ENCODE data around the gene INTS3. TPM values are rescaled to one million over a fixed set of nuclear protein-coding genes. Genes with fewer than 3 reads are reported as not detected.

The INTS3 gene
- total RNA-seq, 1 experiment from 2014 or later = 66.8 TPM

DNA sequence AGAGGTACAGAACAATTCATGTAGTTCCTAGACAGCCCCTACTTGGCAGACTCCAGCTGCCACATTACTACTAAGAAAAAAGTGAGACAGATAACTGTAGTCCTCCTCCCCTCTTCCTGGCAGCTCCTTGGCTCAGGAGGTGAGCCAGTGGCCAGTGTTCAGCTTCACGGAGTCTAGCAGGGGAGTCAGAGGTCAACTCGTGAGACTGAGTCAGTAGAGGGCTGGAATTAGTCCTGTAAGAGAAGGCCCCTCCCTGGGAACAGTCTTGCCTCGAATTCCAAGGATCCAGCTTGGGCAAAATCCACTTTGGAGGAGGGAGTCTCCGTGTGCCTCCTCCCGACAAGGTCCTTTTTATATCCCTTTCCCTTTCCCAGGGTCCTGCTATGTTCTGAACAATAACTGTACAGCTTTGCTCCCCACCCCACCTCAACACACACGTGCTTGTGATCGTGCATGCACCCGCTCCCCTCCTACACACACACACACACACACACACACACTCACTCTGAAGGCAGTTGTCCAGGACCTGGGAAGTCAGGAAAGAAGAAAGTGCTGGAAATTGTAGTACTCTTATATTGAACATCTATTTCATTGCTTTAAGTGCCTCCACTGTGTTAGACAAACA, 24.8 kb downstream of the INTS3 start (continued):
- TF ChIP-seq, protein P1, sequence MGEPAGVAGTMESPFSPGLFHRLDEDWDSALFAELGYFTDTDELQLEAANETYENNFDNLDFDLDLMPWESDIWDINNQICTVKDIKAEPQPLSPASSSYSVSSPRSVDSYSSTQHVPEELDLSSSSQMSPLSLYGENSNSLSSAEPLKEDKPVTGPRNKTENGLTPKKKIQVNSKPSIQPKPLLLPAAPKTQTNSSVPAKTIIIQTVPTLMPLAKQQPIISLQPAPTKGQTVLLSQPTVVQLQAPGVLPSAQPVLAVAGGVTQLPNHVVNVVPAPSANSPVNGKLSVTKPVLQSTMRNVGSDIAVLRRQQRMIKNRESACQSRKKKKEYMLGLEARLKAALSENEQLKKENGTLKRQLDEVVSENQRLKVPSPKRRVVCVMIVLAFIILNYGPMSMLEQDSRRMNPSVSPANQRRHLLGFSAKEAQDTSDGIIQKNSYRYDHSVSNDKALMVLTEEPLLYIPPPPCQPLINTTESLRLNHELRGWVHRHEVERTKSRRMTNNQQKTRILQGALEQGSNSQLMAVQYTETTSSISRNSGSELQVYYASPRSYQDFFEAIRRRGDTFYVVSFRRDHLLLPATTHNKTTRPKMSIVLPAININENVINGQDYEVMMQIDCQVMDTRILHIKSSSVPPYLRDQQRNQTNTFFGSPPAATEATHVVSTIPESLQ (CRISPR knock-in tag; IDR thresholded peaks at IDR 0.05) = no peak
- TF ChIP-seq MXD4 (CRISPR knock-in tag; IDR thresholded peaks at IDR 0.05; ENCODE audit: borderline replicate concordance) = no peak
- TF ChIP-seq, protein P2, sequence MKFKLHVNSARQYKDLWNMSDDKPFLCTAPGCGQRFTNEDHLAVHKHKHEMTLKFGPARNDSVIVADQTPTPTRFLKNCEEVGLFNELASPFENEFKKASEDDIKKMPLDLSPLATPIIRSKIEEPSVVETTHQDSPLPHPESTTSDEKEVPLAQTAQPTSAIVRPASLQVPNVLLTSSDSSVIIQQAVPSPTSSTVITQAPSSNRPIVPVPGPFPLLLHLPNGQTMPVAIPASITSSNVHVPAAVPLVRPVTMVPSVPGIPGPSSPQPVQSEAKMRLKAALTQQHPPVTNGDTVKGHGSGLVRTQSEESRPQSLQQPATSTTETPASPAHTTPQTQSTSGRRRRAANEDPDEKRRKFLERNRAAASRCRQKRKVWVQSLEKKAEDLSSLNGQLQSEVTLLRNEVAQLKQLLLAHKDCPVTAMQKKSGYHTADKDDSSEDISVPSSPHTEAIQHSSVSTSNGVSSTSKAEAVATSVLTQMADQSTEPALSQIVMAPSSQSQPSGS (CRISPR knock-in tag; IDR thresholded peaks at IDR 0.05; ENCODE audit: borderline replicate concordance, low read depth) = no peak
- TF ChIP-seq, protein P3, sequence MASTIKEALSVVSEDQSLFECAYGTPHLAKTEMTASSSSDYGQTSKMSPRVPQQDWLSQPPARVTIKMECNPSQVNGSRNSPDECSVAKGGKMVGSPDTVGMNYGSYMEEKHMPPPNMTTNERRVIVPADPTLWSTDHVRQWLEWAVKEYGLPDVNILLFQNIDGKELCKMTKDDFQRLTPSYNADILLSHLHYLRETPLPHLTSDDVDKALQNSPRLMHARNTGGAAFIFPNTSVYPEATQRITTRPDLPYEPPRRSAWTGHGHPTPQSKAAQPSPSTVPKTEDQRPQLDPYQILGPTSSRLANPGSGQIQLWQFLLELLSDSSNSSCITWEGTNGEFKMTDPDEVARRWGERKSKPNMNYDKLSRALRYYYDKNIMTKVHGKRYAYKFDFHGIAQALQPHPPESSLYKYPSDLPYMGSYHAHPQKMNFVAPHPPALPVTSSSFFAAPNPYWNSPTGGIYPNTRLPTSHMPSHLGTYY (CRISPR knock-in tag; IDR thresholded peaks at IDR 0.05) = no peak
- TF ChIP-seq CREM (CRISPR knock-in tag; IDR thresholded peaks at IDR 0.05) = no peak

DNA sequence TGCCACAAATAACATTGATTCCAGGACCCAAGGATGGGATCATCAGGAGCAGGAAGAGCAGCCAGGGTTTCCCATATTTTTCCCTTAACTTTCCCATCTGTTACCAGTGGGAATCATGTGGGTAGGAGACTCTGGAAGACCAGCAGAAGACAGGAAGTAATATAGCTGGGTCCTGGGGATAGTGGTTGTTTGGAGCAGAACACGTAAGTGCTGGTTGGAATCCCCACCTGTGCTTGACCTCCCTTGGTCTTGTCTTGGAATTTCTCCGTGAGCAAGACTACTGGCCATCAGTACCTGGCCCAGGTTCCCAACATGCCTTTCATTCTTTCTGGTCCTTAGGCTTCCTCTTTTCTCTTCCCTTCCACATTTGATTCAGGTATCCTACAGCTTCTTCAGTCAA, 26.4 kb downstream of the INTS3 start:
- DNase-seq (ENCODE audit: low spot score) (no peak), ATAC-seq (no peak)
- CTCF ChIA-PET = interaction anchor here (1.4 kb wide), 1 partner anchor 74 kb away, joined by 6 read pairs; no protein-coding TSS in a partner anchor
- no peaks in the 10 kb centered on the region for H3K27me3 Mint-ChIP-seq (ENCODE audit: low read depth)
- peaks cover 11% of the 10 kb centered on the region for H3K4me1 Mint-ChIP-seq
- H3K27ac Mint-ChIP-seq = no peak overlapping the region
- no peak overlapping the region for H3K4me3 Mint-ChIP-seq
- TF ChIP-seq TP53 (CRISPR knock-in tag; IDR thresholded peaks at IDR 0.05) = no peak
- TF ChIP-seq, protein P4, sequence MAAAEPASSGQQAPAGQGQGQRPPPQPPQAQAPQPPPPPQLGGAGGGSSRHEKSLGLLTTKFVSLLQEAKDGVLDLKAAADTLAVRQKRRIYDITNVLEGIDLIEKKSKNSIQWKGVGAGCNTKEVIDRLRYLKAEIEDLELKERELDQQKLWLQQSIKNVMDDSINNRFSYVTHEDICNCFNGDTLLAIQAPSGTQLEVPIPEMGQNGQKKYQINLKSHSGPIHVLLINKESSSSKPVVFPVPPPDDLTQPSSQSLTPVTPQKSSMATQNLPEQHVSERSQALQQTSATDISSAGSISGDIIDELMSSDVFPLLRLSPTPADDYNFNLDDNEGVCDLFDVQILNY (CRISPR knock-in tag; IDR thresholded peaks at IDR 0.05) = no peak
- TF ChIP-seq, protein P5, sequence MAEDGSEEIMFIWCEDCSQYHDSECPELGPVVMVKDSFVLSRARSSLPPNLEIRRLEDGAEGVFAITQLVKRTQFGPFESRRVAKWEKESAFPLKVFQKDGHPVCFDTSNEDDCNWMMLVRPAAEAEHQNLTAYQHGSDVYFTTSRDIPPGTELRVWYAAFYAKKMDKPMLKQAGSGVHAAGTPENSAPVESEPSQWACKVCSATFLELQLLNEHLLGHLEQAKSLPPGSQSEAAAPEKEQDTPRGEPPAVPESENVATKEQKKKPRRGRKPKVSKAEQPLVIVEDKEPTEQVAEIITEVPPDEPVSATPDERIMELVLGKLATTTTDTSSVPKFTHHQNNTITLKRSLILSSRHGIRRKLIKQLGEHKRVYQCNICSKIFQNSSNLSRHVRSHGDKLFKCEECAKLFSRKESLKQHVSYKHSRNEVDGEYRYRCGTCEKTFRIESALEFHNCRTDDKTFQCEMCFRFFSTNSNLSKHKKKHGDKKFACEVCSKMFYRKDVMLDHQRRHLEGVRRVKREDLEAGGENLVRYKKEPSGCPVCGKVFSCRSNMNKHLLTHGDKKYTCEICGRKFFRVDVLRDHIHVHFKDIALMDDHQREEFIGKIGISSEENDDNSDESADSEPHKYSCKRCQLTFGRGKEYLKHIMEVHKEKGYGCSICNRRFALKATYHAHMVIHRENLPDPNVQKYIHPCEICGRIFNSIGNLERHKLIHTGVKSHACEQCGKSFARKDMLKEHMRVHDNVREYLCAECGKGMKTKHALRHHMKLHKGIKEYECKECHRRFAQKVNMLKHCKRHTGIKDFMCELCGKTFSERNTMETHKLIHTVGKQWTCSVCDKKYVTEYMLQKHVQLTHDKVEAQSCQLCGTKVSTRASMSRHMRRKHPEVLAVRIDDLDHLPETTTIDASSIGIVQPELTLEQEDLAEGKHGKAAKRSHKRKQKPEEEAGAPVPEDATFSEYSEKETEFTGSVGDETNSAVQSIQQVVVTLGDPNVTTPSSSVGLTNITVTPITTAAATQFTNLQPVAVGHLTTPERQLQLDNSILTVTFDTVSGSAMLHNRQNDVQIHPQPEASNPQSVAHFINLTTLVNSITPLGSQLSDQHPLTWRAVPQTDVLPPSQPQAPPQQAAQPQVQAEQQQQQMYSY (CRISPR knock-in tag; IDR thresholded peaks at IDR 0.05) = no peak
- POLR2A ChIA-PET = no interaction called here
- H3K36me3 Mint-ChIP-seq = peaks cover 82% of the 10 kb centered on the region
- no peaks in the 10 kb centered on the region for H3K9me3 Mint-ChIP-seq

DNA sequence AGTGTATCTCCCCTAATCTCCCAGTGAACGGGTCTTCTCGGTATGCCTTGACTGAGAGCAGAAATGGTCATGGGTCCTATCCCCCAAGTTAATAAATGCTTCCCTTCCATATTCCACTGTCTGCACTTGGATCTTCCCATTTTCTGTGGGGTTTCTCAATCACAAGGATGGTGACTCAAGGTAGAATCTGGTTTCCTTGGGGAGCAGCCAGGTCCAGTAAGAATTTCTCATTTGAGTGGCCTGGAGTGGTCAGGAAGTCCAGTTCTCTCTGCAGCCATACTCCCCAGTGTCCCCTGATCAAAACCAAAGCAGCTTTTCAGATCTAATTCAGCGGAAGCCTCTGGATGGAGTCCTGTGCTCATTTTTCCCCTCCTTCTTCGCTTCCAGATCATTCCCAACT, 32.6 kb downstream of the INTS3 start:
- Mint-ChIP-seq H3K4me3 (no peak overlapping the region), H3K36me3 (peaks cover 83% of the 10 kb centered on the region)
- POLR2A ChIA-PET = interaction anchor here (1.1 kb wide), 1 partner anchor 15 kb away, joined by 3 read pairs; no protein-coding TSS in a partner anchor
- no peak for TF ChIP-seq ESRRA (CRISPR knock-in tag; IDR thresholded peaks at IDR 0.05; ENCODE audit: borderline replicate concordance)
- TF ChIP-seq PRRX2 (CRISPR knock-in tag; IDR thresholded peaks at IDR 0.05) = no peak
- TF ChIP-seq SMAD3 (CRISPR knock-in tag; IDR thresholded peaks at IDR 0.05; ENCODE audit: borderline replicate concordance) = no peak
- TF ChIP-seq, protein P6, sequence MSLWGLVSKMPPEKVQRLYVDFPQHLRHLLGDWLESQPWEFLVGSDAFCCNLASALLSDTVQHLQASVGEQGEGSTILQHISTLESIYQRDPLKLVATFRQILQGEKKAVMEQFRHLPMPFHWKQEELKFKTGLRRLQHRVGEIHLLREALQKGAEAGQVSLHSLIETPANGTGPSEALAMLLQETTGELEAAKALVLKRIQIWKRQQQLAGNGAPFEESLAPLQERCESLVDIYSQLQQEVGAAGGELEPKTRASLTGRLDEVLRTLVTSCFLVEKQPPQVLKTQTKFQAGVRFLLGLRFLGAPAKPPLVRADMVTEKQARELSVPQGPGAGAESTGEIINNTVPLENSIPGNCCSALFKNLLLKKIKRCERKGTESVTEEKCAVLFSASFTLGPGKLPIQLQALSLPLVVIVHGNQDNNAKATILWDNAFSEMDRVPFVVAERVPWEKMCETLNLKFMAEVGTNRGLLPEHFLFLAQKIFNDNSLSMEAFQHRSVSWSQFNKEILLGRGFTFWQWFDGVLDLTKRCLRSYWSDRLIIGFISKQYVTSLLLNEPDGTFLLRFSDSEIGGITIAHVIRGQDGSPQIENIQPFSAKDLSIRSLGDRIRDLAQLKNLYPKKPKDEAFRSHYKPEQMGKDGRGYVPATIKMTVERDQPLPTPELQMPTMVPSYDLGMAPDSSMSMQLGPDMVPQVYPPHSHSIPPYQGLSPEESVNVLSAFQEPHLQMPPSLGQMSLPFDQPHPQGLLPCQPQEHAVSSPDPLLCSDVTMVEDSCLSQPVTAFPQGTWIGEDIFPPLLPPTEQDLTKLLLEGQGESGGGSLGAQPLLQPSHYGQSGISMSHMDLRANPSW (CRISPR knock-in tag; conservative IDR thresholded peaks at IDR 0.05; ENCODE audit: low read depth) = no peak
- no peak for TF ChIP-seq KAT7 (CRISPR knock-in tag; IDR thresholded peaks at IDR 0.05; ENCODE audit: borderline replicate concordance)
- TF ChIP-seq, protein P3 (CRISPR knock-in tag; IDR thresholded peaks at IDR 0.05) = no peak
- TF ChIP-seq, protein P7, sequence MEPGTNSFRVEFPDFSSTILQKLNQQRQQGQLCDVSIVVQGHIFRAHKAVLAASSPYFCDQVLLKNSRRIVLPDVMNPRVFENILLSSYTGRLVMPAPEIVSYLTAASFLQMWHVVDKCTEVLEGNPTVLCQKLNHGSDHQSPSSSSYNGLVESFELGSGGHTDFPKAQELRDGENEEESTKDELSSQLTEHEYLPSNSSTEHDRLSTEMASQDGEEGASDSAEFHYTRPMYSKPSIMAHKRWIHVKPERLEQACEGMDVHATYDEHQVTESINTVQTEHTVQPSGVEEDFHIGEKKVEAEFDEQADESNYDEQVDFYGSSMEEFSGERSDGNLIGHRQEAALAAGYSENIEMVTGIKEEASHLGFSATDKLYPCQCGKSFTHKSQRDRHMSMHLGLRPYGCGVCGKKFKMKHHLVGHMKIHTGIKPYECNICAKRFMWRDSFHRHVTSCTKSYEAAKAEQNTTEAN (CRISPR knock-in tag; IDR thresholded peaks at IDR 0.05) = no peak
- TF ChIP-seq HMGA2 (CRISPR knock-in tag; IDR thresholded peaks at IDR 0.05) = no peak
- TF ChIP-seq GRHL2 (CRISPR knock-in tag; IDR thresholded peaks at IDR 0.05; ENCODE audit: insufficient replicate concordance, severe bottlenecking) = no peak

More for the DNA sequence above, 32.6 kb downstream of the INTS3 start:
- no peaks in the 10 kb centered on the region for H3K9me3 Mint-ChIP-seq
- H3K4me1 Mint-ChIP-seq = no peaks in the 10 kb centered on the region
- CTCF ChIA-PET = interaction anchor here (1.0 to 1.4 kb wide), 2 partner anchors 9 to 36 kb away, joined by 3 read pairs; no protein-coding TSS in a partner anchor
- DNase-seq (ENCODE audit: low spot score) (no peak), ATAC-seq (no peak)
- peak overlapping the region; percentile 27; the same call in 1 of the 2 replicates for H3K27ac Mint-ChIP-seq
- H3K27me3 Mint-ChIP-seq (ENCODE audit: low read depth) = no peaks in the 10 kb centered on the region
